ENCODE results near the gene ABLIM1.

ABLIM1 gene

DNA sequence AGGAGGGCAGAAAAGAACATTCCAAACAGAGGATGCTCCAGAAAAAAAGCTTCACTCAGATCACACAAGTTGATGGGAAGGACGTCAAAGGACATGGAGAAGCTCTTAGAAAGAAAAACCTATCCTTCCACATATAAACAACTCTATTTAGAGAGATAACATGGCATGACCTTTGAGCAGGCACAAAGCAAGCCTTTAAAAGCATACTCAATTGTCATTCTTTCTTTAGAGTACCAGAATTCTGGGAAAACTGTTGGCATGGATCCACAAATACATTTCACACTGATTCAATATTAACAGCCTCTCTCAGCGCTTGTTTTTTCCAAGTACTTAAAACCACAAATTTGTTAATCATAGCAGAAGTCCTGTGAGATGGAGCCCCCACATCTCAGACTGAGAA lies 7.3 kb upstream of the ABLIM1 start:
- Mint-ChIP-seq H3K36me3 (ENCODE audit: low read depth) (no peaks in the 10 kb centered on the region), H3K27ac (no peak overlapping the region), H3K4me3 (no peak overlapping the region), H3K4me1 (ENCODE audit: low read depth) (no peaks in the 10 kb centered on the region), H3K27me3 (ENCODE audit: low read depth) (peaks cover 33% of the 10 kb centered on the region), H3K9me3 (no peaks in the 10 kb centered on the region)

DNA sequence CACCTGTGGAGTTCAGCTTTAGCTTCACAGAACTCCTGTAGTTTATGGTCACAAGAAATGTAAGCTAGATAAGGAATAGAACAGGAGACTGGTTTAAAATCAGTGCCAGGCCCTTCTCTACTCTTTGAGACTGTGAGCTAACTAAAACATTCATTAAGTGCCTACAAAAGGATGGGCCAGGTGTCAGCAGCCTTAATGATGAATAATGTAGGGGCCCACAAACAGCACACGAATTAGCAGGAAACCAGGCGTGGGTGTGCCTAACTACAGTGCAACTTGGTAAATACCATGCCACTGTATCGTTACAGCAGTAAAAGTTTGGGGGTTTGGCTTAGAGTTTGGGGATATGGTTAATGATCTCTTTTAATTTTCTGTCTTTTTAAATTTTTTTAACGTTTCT lies 6.1 kb upstream of the ABLIM1 start:
- H3K4me3 Mint-ChIP-seq, result no peak overlapping the region
- H3K27ac Mint-ChIP-seq, result no peak overlapping the region
- H3K27me3 Mint-ChIP-seq (ENCODE audit: low read depth), result peaks cover 20% of the 10 kb centered on the region
- no peaks in the 10 kb centered on the region for H3K9me3 Mint-ChIP-seq
- no peaks in the 10 kb centered on the region for H3K36me3 Mint-ChIP-seq (ENCODE audit: low read depth)
- H3K4me1 Mint-ChIP-seq (ENCODE audit: low read depth), result no peaks in the 10 kb centered on the region

DNA sequence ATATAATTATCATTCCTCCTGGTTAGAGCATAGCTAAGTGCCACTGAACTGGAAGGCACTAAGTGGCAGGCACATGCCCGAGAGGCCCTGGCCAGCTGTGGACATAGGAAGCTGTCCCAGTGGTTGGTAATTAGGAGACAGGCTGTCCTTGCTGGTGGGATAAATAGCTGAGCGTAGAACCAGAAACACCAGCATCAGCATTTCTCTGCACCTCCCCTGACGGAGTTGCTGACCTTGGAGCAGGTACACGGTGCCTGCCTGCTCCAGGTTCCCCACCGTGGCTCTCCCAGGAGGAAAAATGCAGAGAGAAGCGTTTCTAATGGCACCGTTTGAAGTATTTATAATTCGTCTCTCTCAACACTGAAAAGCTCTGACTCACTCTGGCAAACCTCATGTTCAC lies 5.6 kb upstream of the ABLIM1 start:
- Mint-ChIP-seq H3K27ac (no peak overlapping the region), H3K4me3 (no peak overlapping the region), H3K36me3 (ENCODE audit: low read depth) (no peaks in the 10 kb centered on the region), H3K27me3 (ENCODE audit: low read depth) (peaks cover 18% of the 10 kb centered on the region), H3K9me3 (no peaks in the 10 kb centered on the region), H3K4me1 (ENCODE audit: low read depth) (peaks cover under 1% of the 10 kb centered on the region)

DNA sequence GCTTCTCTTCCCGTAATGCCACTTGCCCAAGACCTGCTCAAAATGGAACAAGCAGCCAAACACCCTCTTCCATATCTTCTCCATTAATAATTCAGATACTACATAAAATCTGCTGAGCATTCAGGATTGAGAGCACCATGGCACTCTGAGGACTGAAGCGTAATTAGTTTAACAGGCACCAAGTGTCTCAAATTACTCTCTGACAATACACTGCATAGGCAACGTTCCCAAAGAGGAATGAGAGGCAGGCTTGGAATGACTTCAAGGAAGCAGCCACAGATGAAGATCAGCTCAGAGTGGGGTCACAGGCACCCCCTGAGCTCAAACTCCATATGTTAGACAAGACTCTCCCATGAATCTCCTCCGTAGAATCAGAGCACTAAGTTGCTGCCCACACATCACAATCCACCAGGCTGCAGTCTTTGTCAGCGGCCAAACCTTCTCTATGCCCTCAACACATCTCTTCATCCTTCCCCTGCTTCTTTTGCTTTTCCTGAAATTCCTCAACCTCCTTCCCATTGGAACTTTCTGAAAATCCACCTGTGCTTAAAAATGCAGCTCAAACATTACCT lies 4.7 kb upstream of the ABLIM1 start:
- Mint-ChIP-seq H3K36me3 (ENCODE audit: low read depth) (no peaks in the 10 kb centered on the region), H3K27me3 (ENCODE audit: low read depth) (peaks cover 13% of the 10 kb centered on the region), H3K27ac (no peak overlapping the region), H3K4me3 (no peak overlapping the region), H3K9me3 (no peaks in the 10 kb centered on the region), H3K4me1 (ENCODE audit: low read depth) (peaks cover 2% of the 10 kb centered on the region)

DNA sequence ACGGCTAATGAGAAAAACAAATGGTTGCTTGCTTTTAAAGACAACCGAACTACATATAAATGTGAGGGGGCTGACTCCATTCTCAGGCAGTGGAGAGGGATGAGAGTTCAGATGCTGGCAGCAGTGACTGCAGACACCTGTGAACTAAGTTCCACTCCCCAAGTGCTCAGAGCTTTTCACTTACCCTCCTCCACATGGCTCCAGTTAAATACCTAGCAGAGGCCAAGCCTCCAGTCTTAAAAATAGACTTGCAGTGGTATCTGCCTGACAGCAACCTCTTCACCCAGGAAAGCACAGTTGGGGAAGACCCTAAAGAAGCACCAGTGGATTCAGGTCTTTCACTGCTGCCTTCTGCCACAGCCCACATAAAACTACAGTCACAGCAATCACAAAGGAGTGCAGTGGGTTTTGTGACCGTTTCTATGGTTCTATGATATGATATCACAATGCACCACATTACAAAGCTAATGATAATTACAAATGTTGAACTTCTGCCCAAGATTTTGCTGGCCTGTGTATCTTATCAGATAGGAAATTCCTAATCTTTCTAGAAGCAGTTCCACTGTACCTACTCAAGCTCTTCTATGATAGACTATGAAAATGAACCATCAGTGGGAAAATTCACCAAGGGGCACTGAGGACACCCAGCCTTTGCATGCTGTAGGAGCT lies 3.3 kb upstream of the ABLIM1 start:
- no peak overlapping the region for H3K4me3 Mint-ChIP-seq
- H3K27ac Mint-ChIP-seq, result no peak overlapping the region
- no peaks in the 10 kb centered on the region for H3K9me3 Mint-ChIP-seq
- H3K36me3 Mint-ChIP-seq (ENCODE audit: low read depth), result no peaks in the 10 kb centered on the region
- H3K4me1 Mint-ChIP-seq (ENCODE audit: low read depth), result peaks cover 2% of the 10 kb centered on the region
- H3K27me3 Mint-ChIP-seq (ENCODE audit: low read depth), result peaks cover 13% of the 10 kb centered on the region

DNA sequence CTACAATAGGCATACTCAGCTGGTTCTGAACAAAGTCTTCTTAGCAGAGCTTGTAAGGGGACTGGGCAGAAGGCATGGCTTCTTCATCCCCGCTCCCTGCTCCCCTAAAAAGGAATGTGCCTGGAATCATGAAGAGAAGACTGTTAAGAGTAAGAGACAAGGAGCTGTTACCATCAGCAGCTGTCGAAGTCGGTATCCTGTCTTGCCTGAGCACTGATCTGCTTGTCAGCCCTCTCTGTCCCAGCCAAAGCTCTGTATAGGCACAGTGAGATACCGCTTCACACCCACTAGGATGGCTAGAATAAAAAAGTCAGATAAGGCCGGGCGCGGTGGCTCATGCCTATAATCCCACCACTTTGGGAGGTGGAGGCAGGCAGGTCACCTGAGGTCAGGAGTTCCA lies 2.4 kb downstream of the ABLIM1 start:
- Mint-ChIP-seq H3K9me3 (no peaks in the 10 kb centered on the region), H3K36me3 (ENCODE audit: low read depth) (peaks cover 4% of the 10 kb centered on the region), H3K4me1 (ENCODE audit: low read depth) (peaks cover 17% of the 10 kb centered on the region), H3K27me3 (ENCODE audit: low read depth) (peaks cover 9% of the 10 kb centered on the region), H3K4me3 (no peak overlapping the region), H3K27ac (no peak overlapping the region)

DNA sequence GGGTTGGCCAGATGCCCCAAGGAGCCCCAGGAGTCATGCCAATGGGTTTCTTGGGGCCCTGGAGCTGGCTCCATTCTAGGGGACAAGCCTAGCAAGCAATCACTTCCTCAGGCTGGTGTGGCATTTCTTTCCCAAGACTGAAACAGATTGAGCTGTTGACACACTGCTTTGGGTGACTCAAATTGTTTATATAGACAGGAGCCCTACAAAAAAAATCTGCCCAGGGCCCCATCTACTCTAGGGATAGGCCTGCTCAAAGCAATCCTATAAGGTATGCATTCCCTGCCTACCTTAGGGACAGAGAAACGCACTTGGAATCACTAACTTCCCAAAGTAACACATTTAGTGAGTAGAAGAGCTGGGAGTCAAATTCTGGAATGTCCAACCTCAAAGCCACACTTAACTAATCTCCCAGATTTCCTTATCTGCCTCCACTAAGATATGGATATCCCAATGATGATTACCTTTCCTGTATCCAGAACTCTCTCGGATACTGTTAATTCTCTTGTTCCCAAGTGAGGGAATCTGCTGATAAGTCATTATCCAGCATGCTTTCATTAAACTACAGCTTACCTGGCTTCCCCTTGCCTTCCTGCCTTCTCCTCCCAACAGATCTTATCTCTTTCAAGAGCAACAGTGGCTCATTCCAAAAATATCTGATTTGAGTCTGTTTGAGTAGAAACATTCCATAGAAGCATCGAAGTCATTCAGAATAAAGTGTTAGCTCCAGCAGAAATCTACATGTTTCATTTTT lies 3.1 kb downstream of the ABLIM1 start:
- Mint-ChIP-seq H3K9me3 (no peaks in the 10 kb centered on the region), H3K27ac (peak overlapping the region; percentile 17)

DNA sequence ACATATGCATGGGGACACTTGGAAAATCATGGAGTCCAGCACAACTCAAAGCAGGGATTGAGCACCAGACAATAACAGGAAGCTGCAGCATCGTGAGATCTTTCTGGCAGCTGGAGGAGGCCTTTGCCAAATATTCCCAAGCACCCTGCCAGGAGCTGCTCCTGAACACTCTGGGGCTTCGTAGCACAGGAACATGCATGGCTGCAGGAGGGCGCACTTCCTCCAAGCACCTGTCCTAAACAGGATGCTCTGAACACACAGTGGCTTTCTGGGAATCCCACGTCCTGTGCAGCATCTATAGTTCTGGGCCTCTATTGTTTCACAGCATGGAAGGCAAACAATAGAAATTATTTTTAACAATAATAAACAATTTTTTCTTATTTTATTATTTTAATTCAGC lies 4.1 kb downstream of the ABLIM1 start:
- Mint-ChIP-seq H3K36me3 (ENCODE audit: low read depth) (peaks cover 4% of the 10 kb centered on the region), H3K27ac (no peak overlapping the region), H3K4me1 (ENCODE audit: low read depth) (peaks cover 17% of the 10 kb centered on the region), H3K4me3 (no peak overlapping the region), H3K27me3 (ENCODE audit: low read depth) (peaks cover 14% of the 10 kb centered on the region), H3K9me3 (no peaks in the 10 kb centered on the region)

More for the DNA sequence above, 3.1 kb downstream of the ABLIM1 start:
- H3K4me1 Mint-ChIP-seq (ENCODE audit: low read depth), result peaks cover 17% of the 10 kb centered on the region
- peaks cover 9% of the 10 kb centered on the region for H3K27me3 Mint-ChIP-seq (ENCODE audit: low read depth)
- H3K36me3 Mint-ChIP-seq (ENCODE audit: low read depth), result peaks cover 4% of the 10 kb centered on the region
- no peak overlapping the region for H3K4me3 Mint-ChIP-seq

DNA sequence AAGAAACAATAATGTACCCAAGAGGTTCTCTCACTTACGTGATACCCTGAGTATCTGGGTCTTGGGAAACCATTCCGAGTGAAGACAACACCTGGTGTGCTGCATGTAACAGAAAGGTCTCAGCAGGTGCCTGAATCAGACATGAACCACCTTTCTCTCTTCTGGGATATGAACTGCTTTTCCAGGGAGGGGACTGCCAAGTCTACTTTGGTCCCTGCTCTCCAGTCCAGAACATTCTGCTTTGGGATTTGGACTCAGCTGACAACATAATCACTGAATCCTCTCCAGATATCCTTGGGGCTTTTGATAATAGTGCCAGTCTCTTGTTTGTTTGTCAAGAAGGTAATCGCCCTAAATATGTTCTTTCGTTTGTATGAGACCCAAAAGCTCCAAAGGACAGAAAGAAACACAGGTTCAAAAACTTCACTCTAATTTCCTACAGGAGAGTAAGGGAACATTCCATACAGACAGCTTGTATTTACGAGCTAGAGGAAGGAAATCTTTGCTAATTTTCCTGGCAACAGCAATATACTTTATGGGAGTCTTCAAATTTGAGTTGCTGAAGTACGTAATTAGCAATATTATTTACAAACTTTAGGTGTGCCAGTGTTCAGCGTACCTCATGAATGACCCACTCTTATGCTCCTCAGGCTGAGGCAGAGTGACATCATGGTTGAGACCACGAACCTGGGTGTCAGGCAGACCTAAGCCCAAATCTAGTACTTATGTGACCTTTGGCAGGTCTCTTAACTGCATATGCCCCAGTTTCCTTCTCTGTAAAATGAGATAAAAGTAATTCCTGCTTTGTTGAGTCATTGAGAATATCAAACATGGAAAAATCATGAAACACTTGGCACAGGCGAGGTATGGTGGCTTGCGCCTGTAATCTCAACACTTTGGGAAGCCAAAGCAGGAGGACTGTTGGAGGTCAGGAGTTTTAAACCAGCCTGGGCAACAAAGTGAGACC lies 5.4 kb downstream of the ABLIM1 start:
- Mint-ChIP-seq H3K36me3 (ENCODE audit: low read depth) (peaks cover 4% of the 10 kb centered on the region), H3K4me1 (ENCODE audit: low read depth) (peaks cover 15% of the 10 kb centered on the region), H3K9me3 (no peaks in the 10 kb centered on the region), H3K4me3 (no peak overlapping the region), H3K27me3 (ENCODE audit: low read depth) (peaks cover 13% of the 10 kb centered on the region), H3K27ac (no peak overlapping the region)

DNA sequence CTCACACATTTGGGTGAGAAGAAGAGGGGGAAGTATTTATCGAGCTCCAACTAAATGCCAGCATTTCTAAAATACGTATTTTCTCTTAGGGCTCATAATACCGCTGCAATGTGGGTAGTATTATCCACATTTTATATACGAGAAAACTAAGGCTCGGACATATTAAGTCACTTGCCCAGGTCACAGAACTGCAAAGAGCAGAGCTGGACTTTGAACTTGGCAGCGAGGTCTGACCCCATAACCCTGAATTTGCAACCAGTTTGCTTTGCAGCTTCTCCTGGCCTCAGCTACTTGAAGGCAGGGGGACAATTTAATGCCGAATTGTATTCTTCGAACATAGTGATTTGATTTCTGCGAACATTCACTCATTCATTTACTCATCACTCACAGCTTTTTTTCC lies 7.2 kb downstream of the ABLIM1 start:
- Mint-ChIP-seq H3K4me3 (no peak overlapping the region), H3K4me1 (ENCODE audit: low read depth) (peaks cover 15% of the 10 kb centered on the region), H3K27ac (no peak overlapping the region), H3K9me3 (no peaks in the 10 kb centered on the region), H3K36me3 (ENCODE audit: low read depth) (peaks cover 4% of the 10 kb centered on the region), H3K27me3 (ENCODE audit: low read depth) (peaks cover 8% of the 10 kb centered on the region)

DNA sequence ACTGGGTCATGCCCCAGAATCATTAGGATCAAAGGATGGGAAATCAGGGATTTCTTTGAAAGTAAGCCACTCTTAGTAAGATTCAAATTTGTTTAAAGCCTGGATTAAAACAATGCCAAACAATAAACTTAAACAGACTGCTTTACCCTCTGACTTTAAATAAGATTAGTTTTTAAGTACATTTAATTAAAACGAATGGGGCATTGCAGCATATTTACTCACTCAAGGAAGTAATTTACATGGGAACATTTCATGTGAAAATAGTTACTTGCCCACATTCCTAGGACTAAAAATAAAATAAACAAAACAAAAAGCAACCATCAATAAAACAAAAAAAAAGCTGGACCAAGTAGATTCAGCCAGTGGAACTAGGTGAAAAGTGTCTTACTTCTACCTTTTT lies 7.8 kb downstream of the ABLIM1 start:
- H3K27ac Mint-ChIP-seq, result no peak overlapping the region
- peaks cover 14% of the 10 kb centered on the region for H3K4me1 Mint-ChIP-seq (ENCODE audit: low read depth)
- peaks cover 2% of the 10 kb centered on the region for H3K36me3 Mint-ChIP-seq (ENCODE audit: low read depth)
- no peaks in the 10 kb centered on the region for H3K9me3 Mint-ChIP-seq
- peaks cover 8% of the 10 kb centered on the region for H3K27me3 Mint-ChIP-seq (ENCODE audit: low read depth)
- no peak overlapping the region for H3K4me3 Mint-ChIP-seq

DNA sequence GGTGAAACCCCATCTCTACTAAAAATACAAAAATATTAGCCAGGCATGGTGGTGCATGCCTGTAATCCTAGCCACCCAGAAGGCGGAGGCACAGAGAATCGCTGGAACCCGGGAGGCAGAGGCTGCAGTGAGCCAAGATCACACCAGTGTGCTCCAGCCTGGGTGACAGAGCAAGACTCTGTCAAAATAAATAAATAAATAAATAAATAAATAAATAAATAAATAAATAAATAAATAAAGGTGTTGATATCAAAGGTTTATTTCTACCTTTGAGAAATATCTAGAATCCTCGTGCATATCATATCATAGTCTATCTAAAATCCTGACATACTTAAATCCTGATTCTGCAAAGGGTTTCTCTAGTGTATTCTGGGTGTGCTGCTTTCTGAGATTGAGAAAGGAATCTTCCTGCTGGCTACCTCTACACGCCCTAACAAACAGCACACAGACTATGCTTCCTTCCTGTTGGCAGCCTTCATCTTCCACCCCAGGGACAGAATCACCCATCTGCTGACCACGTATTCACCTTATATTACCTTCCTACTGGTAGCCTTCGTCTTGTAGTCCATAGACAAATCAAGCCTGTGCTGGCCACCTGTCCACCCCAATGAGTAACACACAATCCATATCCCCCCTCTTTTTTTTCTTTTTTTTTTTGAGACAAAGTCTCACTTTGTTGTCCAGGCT lies 8.7 kb downstream of the ABLIM1 start:
- H3K4me3 Mint-ChIP-seq, result no peak overlapping the region
- peaks cover 8% of the 10 kb centered on the region for H3K27me3 Mint-ChIP-seq (ENCODE audit: low read depth)
- no peak overlapping the region for H3K27ac Mint-ChIP-seq

DNA sequence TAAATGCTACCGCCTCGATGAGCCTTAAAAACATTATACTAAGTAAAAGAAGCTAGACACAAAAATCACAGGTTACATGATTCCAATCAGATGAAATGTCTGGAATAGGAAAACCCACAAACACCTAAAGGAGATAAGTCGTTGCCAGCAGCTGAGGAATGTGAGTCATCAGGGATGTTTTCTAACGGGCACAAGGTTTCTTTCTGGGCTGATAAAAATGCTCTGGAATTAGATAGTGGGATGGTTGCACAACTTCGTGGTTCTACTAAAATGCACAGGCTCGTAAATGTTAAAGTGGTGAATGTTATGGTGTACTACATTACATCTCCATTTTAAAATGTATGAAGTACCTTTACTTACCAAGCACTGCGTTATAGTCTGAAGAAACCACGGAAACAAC lies 9.7 kb downstream of the ABLIM1 start:
- Mint-ChIP-seq H3K27ac (no peak overlapping the region), H3K36me3 (ENCODE audit: low read depth) (no peaks in the 10 kb centered on the region), H3K9me3 (no peaks in the 10 kb centered on the region), H3K27me3 (ENCODE audit: low read depth) (peaks cover 8% of the 10 kb centered on the region), H3K4me3 (no peak overlapping the region), H3K4me1 (ENCODE audit: low read depth) (no peaks in the 10 kb centered on the region)

More for the DNA sequence above, 8.7 kb downstream of the ABLIM1 start:
- peaks cover 6% of the 10 kb centered on the region for H3K4me1 Mint-ChIP-seq (ENCODE audit: low read depth)
- no peaks in the 10 kb centered on the region for H3K36me3 Mint-ChIP-seq (ENCODE audit: low read depth)
- H3K9me3 Mint-ChIP-seq, result no peaks in the 10 kb centered on the region
